H1 (cell line): ENCODE measurements around the gene NUAK1. TPM values are rescaled to one million over a fixed set of nuclear protein-coding genes. Genes with fewer than 3 reads are reported as not detected.
A peak's percentile ranks its signal among the peaks of the same experiment; 100 is the strongest.

Source experiments
- CTCF ChIA-PET: fragments of 300-600 bp; sonication (Branson Sonifier 250); formaldehyde crosslinking; loops from one replicate; lab custom pipeline; 2021; ENCODE audit not compliant: partially characterized antibody; lab: Charles Lee
- POLR2A ChIA-PET: fragments of 300-600 bp; sonication (Branson Sonifier 250); formaldehyde crosslinking; loops from one replicate; lab custom pipeline; 2021; ENCODE audit warnings: inconsistent platforms; ENCODE audit not compliant: partially characterized antibody; lab: Charles Lee
- DNase-seq, 2 experiments: peaks; one replicate each; pipeline versions ENCODE4 v3.0.0 to v3.0.0-alpha.2; 2010 to 2022; ENCODE audit warnings: low spot score in 2 of 2, low read depth in 1 of 2, mixed read lengths in 1 of 2
- FAIRE-seq: peaks from 2 replicates; lab custom pipeline; 2011; peaks lifted over from hg19 to GRCh38; lab: Jason Lieb, UNC
- H2AFZ ChIP-seq: 2 replicates; pipeline ENCODE4 v1.8.1; 2012; ENCODE audit warnings: low read length, inconsistent platforms
- H2AK5ac ChIP-seq: 2 replicates; pipeline ENCODE4 v1.6.1; 2013; ENCODE audit warnings: low read depth, low read length
- H2BK120ac ChIP-seq: replicated peaks from 2 replicates; pipeline ENCODE3; 2013; ENCODE audit warnings: low read depth, low read length, inconsistent platforms
- H2BK12ac ChIP-seq: 2 replicates; pipeline ENCODE4 v1.6.1; 2013; ENCODE audit warnings: low read depth, low read length
- H2BK15ac ChIP-seq: 2 replicates; pipeline ENCODE4 v1.6.1; 2013; ENCODE audit warnings: low read length
- H2BK20ac ChIP-seq: 2 replicates; pipeline ENCODE4 v1.6.1; 2013; ENCODE audit warnings: low read length
- H2BK5ac ChIP-seq: 2 replicates; pipeline ENCODE4 v1.6.1; 2013; ENCODE audit warnings: low read depth, low read length
- H3K14ac ChIP-seq: 2 replicates; pipeline ENCODE4 v1.6.1; 2013; ENCODE audit warnings: inconsistent platforms; ENCODE audit not compliant: insufficient read length
- H3K18ac ChIP-seq: 2 replicates; pipeline ENCODE4 v1.6.1; 2013; ENCODE audit warnings: low read length; ENCODE audit errors: extremely low read depth
- H3K23ac ChIP-seq: 2 replicates; pipeline ENCODE4 v1.6.1; 2013; ENCODE audit warnings: inconsistent platforms; ENCODE audit not compliant: insufficient read length
- H3K23me2 ChIP-seq: 2 replicates; pipeline ENCODE4 v1.6.1; 2013; ENCODE audit warnings: low read depth, low read length
- H3K27ac ChIP-seq: 2 replicates; pipeline ENCODE4 v1.6.1; 2011; ENCODE audit warnings: low read depth, low read length, inconsistent platforms
- H3K27me3 ChIP-seq, 4 experiments: replicated peaks in 1 of 4; 1 replicate in 1 of 4; 2 replicates in 3 of 4; pipeline versions ENCODE4 v1.6.1 to v1.8.1; 2011 to 2013; ENCODE audit warnings: low read length in 3 of 4, mild to moderate bottlenecking in 3 of 4, inconsistent platforms in 2 of 4, mixed read lengths in 2 of 4, moderate library complexity in 1 of 4; ENCODE audit not compliant: control insufficient read depth in 3 of 4, insufficient read depth in 3 of 4; ENCODE audit errors: extremely low read depth in 1 of 4
- H3K36me3 ChIP-seq, 4 experiments: 2 replicates each; pipeline versions ENCODE4 v1.6.1 to v1.8.1; 2011 to 2013; ENCODE audit warnings: mild to moderate bottlenecking in 4 of 4, low read length in 3 of 4, moderate library complexity in 2 of 4, control low read depth in 1 of 4, inconsistent platforms in 1 of 4; ENCODE audit not compliant: insufficient read depth in 4 of 4, control insufficient read depth in 2 of 4
- H3K4ac ChIP-seq: replicated peaks from 2 replicates; pipeline ENCODE3; 2013; ENCODE audit warnings: low read length, low read depth, mixed read lengths, inconsistent platforms; ENCODE audit not compliant: insufficient read length
- H3K4me1 ChIP-seq, 4 experiments: replicated peaks in 1 of 4; 1 replicate in 1 of 4; 2 replicates in 3 of 4; pipeline versions ENCODE4 v1.6.1 to v1.8.1; 2011 to 2013; ENCODE audit warnings: low read length in 3 of 4, inconsistent platforms in 2 of 4, mixed read lengths in 1 of 4; ENCODE audit not compliant: insufficient read depth in 4 of 4, control insufficient read depth in 3 of 4
- H3K4me2 ChIP-seq, 2 experiments: 2 replicates each; pipeline versions ENCODE4 v1.6.1 to v1.8.1; 2011 to 2013; ENCODE audit warnings: low read depth in 2 of 2, low read length in 2 of 2, control low read depth in 1 of 2, inconsistent platforms in 1 of 2, mild to moderate bottlenecking in 1 of 2; ENCODE audit not compliant: insufficient read depth in 1 of 2
- H3K4me3 ChIP-seq, 4 experiments: fragments of 200-600, 300-600 bp in 1 of 4; sonication (generic), shearing (Covaris generic), sonication (Bioruptor Twin) in 1 of 4; 2 replicates each; pipeline versions ENCODE4 v1.5.1 to v1.8.1; 2011 to 2016; ENCODE audit warnings: low read length in 4 of 4, low read depth in 3 of 4, control low read depth in 2 of 4, inconsistent platforms in 2 of 4, mild to moderate bottlenecking in 2 of 4, mixed read lengths in 1 of 4, moderate library complexity in 1 of 4; ENCODE audit not compliant: insufficient read depth in 2 of 4; ENCODE audit errors: extremely low read depth in 1 of 4
- H3K56ac ChIP-seq: replicated peaks from 2 replicates; pipeline ENCODE3; 2013; ENCODE audit warnings: low read depth, mild to moderate bottlenecking, mixed read lengths, low read length, inconsistent platforms; ENCODE audit not compliant: insufficient read length
- H3K79me1 ChIP-seq: 2 replicates; pipeline ENCODE4 v1.6.1; 2013; ENCODE audit warnings: low read depth, low read length, control low read depth
- H3K79me2 ChIP-seq, 2 experiments: 2 replicates each; pipeline versions ENCODE4 v1.6.1 to v1.8.1; 2012 to 2013; ENCODE audit warnings: low read length in 2 of 2, mild to moderate bottlenecking in 2 of 2, inconsistent platforms in 1 of 2; ENCODE audit not compliant: insufficient read depth in 2 of 2, control insufficient read depth in 1 of 2
- H3K9ac ChIP-seq, 4 experiments: replicated peaks in 1 of 4; 1 replicate in 1 of 4; 2 replicates in 3 of 4; pipeline versions ENCODE4 v1.6.1 to v1.8.1; 2011 to 2013; ENCODE audit warnings: low read depth in 3 of 4, low read length in 3 of 4, control low read depth in 2 of 4, mild to moderate bottlenecking in 2 of 4, moderate library complexity in 2 of 4, inconsistent platforms in 1 of 4; ENCODE audit errors: extremely low read depth in 1 of 4
- H3K9me3 ChIP-seq, 2 experiments: 2 replicates each; pipeline versions ENCODE4 v1.6.1 to v1.8.1; 2012 to 2013; ENCODE audit warnings: mild to moderate bottlenecking in 2 of 2, moderate library complexity in 2 of 2, control low read depth in 1 of 2, inconsistent platforms in 1 of 2, low read depth in 1 of 2, low read length in 1 of 2, mixed read lengths in 1 of 2; ENCODE audit not compliant: insufficient read depth in 2 of 2
- H4K20me1 ChIP-seq, 2 experiments: replicated peaks in 1 of 2; 2 replicates each; pipeline versions ENCODE3 to v1.8.1; 2011 to 2013; ENCODE audit warnings: inconsistent platforms in 2 of 2, low read length in 2 of 2, mild to moderate bottlenecking in 1 of 2; ENCODE audit not compliant: insufficient read depth in 2 of 2, control insufficient read depth in 1 of 2
- H4K5ac ChIP-seq: 2 replicates; pipeline ENCODE4 v1.6.1; 2013; ENCODE audit warnings: low read length, low read depth, mixed read lengths, inconsistent platforms; ENCODE audit not compliant: insufficient read length
- H4K8ac ChIP-seq: 2 replicates; pipeline ENCODE4 v1.8.0; 2013; ENCODE audit warnings: mild to moderate bottlenecking, moderate library complexity, low read length, inconsistent platforms; ENCODE audit not compliant: insufficient read depth; ENCODE audit errors: extremely low read depth
- H4K91ac ChIP-seq: replicated peaks from 2 replicates; pipeline ENCODE3; 2013; ENCODE audit warnings: low read length, mixed read lengths, inconsistent platforms; ENCODE audit not compliant: insufficient read length
- BACH1 ChIP-seq: IDR thresholded peaks from 2 replicates; pipeline ENCODE4 v1.6.1; 2012; ENCODE audit warnings: low read length, improper control_type of control experiment
- CEBPB ChIP-seq: IDR thresholded peaks from 2 replicates; pipeline ENCODE4 v1.6.1; 2012; ENCODE audit warnings: low read depth, low read length
- GABPA ChIP-seq: IDR thresholded peaks from 2 replicates; pipeline ENCODE4 v1.6.1; 2011; ENCODE audit warnings: mild to moderate bottlenecking, low read length, moderate library complexity, borderline replicate concordance; ENCODE audit not compliant: insufficient read depth
- NRF1 ChIP-seq: IDR thresholded peaks from 2 replicates; pipeline ENCODE4 v1.6.1; 2011; ENCODE audit warnings: mild to moderate bottlenecking, low read depth, low read length, improper control_type of control experiment
- POU5F1 ChIP-seq: IDR thresholded peaks from 2 replicates; pipeline ENCODE4 v1.6.1; 2011; ENCODE audit warnings: low read depth, mild to moderate bottlenecking, low read length, moderate library complexity
- RNF2 ChIP-seq: fragments of 200-900, 300-1000 bp; sonication (generic); IDR thresholded peaks from 2 replicates; pipeline ENCODE4 v1.7.1; 2016; ENCODE audit warnings: borderline replicate concordance, low read depth, mild to moderate bottlenecking, antibody characterized with exemption, low read length; ENCODE audit not compliant: poor library complexity, severe bottlenecking; ENCODE audit errors: missing control alignments
- SRF ChIP-seq: IDR thresholded peaks from 2 replicates; pipeline ENCODE4 v1.6.1; 2011; ENCODE audit warnings: mild to moderate bottlenecking, low read depth, low read length, moderate library complexity
- TAF1 ChIP-seq: IDR thresholded peaks from 2 replicates; pipeline ENCODE4 v1.6.1; 2011; ENCODE audit warnings: mild to moderate bottlenecking, low read depth, low read length
- TCF12 ChIP-seq: IDR thresholded peaks from 2 replicates; pipeline ENCODE4 v1.6.1; 2011; ENCODE audit warnings: low read depth, mild to moderate bottlenecking, low read length
- TEAD4 ChIP-seq: IDR thresholded peaks from 2 replicates; pipeline ENCODE4 v1.6.1; 2012; ENCODE audit warnings: low read depth, low read length, inconsistent platforms, mixed read lengths
- ZNF274 ChIP-seq: IDR thresholded peaks from 2 replicates; pipeline ENCODE4 v1.7.0; 2012; ENCODE audit warnings: low read length, borderline replicate concordance; ENCODE audit errors: extremely low read depth
- WGBS, 2 experiments: shearing (Covaris generic) in 1 of 2; methylation state at CpG; one replicate each; pipeline versions ENCODE4 v1.1.6 to v1.1.7; 2013 to 2015; ENCODE audit warnings: low lambda C conversion rate in 2 of 2, mixed read lengths in 2 of 2, inconsistent platforms in 1 of 2, low coverage in 1 of 2, missing lambda C conversion rate in 1 of 2; ENCODE audit not compliant: insufficient replicate concordance in 2 of 2, insufficient coverage in 1 of 2, insufficient read length in 1 of 2; ENCODE audit errors: extremely low coverage in 1 of 2, missing lambda C conversion rate in 1 of 2; 5-methylcytosine and 5-hydroxymethylcytosine counted together
- polyA plus RNA-seq, 7 experiments: library from polyadenylated mRNA; depleted of rRNA in 3 of 7; stranded (reverse) in 5 of 7; unstranded in 2 of 7; fragments of >200 nt in 5 of 7; fragments of 200-250 nt in 2 of 7; gene quantifications; 1 replicate in 5 of 7; 2 replicates in 1 of 7; 4 replicates in 1 of 7; pipeline versions ENCODE4 v1.2.1 to v1.2.3, GENCODE V29; 2011 to 2013; ENCODE audit warnings: missing spikeins in 2 of 7, mixed read lengths in 2 of 7
- total RNA-seq: library from RNA; stranded (reverse); fragmentation: NEBNext Ultra II Directional; extraction: Animal tissue kit (Norgen Biotek cat#: 25700); gene quantifications from 2 replicates; pipeline ENCODE4 v1.2.1, GENCODE V29; 2021

Gene NUAK1
- total and polyA plus RNA-seq, 2 of the 8 experiments (the other 6 are each of a cell fraction or from before 2014, with no cell fraction given) = 6.7 to 18.2 TPM

- Histone ChIP-seq H3K4ac (no peak overlapping the region), H2BK15ac (no peak overlapping the region), H3K36me3 (peaks cover 0 to 6% (median 2%) of the 10 kb centered on the region in 4 experiments; a peak in 3 of 8 replicates), H3K9me3 (no peaks in the 10 kb centered on the region), H3K79me1 (no peaks in the 10 kb centered on the region; the same call in 1 of the 2 replicates), H3K23ac (no peak overlapping the region), H3K27me3 (no peaks in the 10 kb centered on the region), H4K91ac (no peak overlapping the region), H3K4me3 (no peak overlapping the region), H3K56ac (no peak overlapping the region), H4K8ac (no peak overlapping the region), H2AFZ (no peak overlapping the region), H3K4me1 (peaks cover 0 to 4% (median 0%) of the 10 kb centered on the region in 4 experiments; a peak in 1 of 7 replicates), H3K18ac (no peak overlapping the region), H4K20me1 (no peaks in the 10 kb centered on the region), H4K5ac (no peak overlapping the region), H3K9ac (no peak overlapping the region), H2BK120ac (no peak overlapping the region), H2BK12ac (no peak overlapping the region), H2BK5ac (no peak overlapping the region), H3K14ac (no peak overlapping the region), H3K4me2 (no peak overlapping the region), H3K23me2 (no peaks in the 10 kb centered on the region), H2BK20ac (no peak overlapping the region), H3K27ac (no peak overlapping the region), H3K79me2 (peaks cover 0 to 9% of the 10 kb centered on the region in 2 experiments; a peak in 1 of 4 replicates), H2AK5ac (peak overlapping the region; percentile 11; the same call in 1 of the 2 replicates)
- ChIA-PET POLR2A (no interaction called here), CTCF (interaction anchor here (0.9 to 2.5 kb wide), 4 partner anchors 16 to 385 kb away, joined by 3 to 7 read pairs (median 4); no protein-coding TSS in a partner anchor)
- no peak for FAIRE-seq
- DNase-seq = no peak
- WGBS, 2 experiments = 95% methylated on average over 10 of the region's 10 CpGs; no CpG with 5 or more reads in 1 of the 2 experiments
- TF ChIP-seq CEBPB = no peak
- TF ChIP-seq SRF = no peak
- no peak for TF ChIP-seq GABPA
- no peak for TF ChIP-seq TAF1
- TF ChIP-seq NRF1 = no peak
- TF ChIP-seq TEAD4 = no peak
- no peak for TF ChIP-seq ZNF274
- TF ChIP-seq TCF12 = no peak
- no peak for TF ChIP-seq BACH1
- TF ChIP-seq POU5F1 = no peak
- TF ChIP-seq RNF2 = no peak
Measured at GRCh38 chr12:106090591-106091445, 47.9 kb downstream of the NUAK1 start.
